ENCODE data around the gene DLAT. TPM values are rescaled to one million over a fixed set of nuclear protein-coding genes. Genes with fewer than 3 reads are reported as not detected.

The DLAT gene
- total RNA-seq, 1 experiment from 2014 or later = 68.1 TPM

- RAD21 ChIA-PET (ENCODE audit: low non-redundant PET in 1 of 2, low total read pairs in 2 of 2, uncharacterized antibody in 2 of 2, unreplicated experiment in 2 of 2) = no interaction called here
- ATAC-seq (no peak), DNase-seq (ENCODE audit: low read depth, low spot score) (no peak)
- TF ChIP-seq EZH2 (IDR thresholded peaks at IDR 0.05) (no peak), CBX3 (IDR thresholded peaks at IDR 0.05; ENCODE audit: low read depth) (no peak), SP1 (IDR thresholded peaks at IDR 0.05; ENCODE audit: low read depth) (no peak), EZH2phosphoT487 (IDR thresholded peaks at IDR 0.05; ENCODE audit: borderline replicate concordance) (no peak)
- POLR2A ChIA-PET = no interaction called here
- no peaks in the 10 kb centered on the region for H3K27me3 ChIP-seq (ENCODE audit: insufficient read depth, low read length)
- CTCF ChIA-PET = no interaction called here
- no peaks in the 10 kb centered on the region for H3K9me2 ChIP-seq (ENCODE audit: insufficient read depth)
- no peak overlapping the region for H3K27ac ChIP-seq (ENCODE audit: low read depth, low read length)
- H3K4me3 ChIP-seq (replicated peaks in 1 of 2; ENCODE audit: low read depth in 1 of 2, low read length in 2 of 2) = no peak overlapping the region
- no peak overlapping the region for H2AFZ ChIP-seq (ENCODE audit: low read depth, low read length, poor library complexity, severe bottlenecking)
- H3K79me2 ChIP-seq (ENCODE audit: insufficient read depth, low read length) = no peaks in the 10 kb centered on the region
- no peaks in the 10 kb centered on the region for H3K9me3 ChIP-seq (ENCODE audit: control insufficient read depth in 1 of 2, insufficient read depth in 1 of 2, low read depth in 1 of 2, low read length in 2 of 2)
- H3K36me3 ChIP-seq (ENCODE audit: control insufficient read depth in 1 of 2, insufficient read depth in 2 of 2, low read length in 2 of 2) = peaks cover 0 to 8% of the 10 kb centered on the region in 2 experiments; a peak in 2 of 4 replicates
- BruUV-seq (replicated peaks) = no TSS peak
- peaks cover 0 to 4% of the 10 kb centered on the region in 2 experiments; a peak in 1 of 4 replicates for H3K4me1 ChIP-seq (ENCODE audit: control insufficient read depth in 1 of 2, insufficient read depth in 2 of 2, low read length in 2 of 2)
- no peaks in the 10 kb centered on the region for H4K20me1 ChIP-seq (ENCODE audit: insufficient read depth)
- intact Hi-C loops (cut with micrococcal nuclease) = no loop called here
- H3K9ac ChIP-seq (ENCODE audit: low read length) = no peak overlapping the region
- no peak overlapping the region for H3K4me2 ChIP-seq (ENCODE audit: low read length)
Observed at GRCh38 chr11:112016765-112017376, 8.3 kb upstream of the DLAT start.

DNA sequence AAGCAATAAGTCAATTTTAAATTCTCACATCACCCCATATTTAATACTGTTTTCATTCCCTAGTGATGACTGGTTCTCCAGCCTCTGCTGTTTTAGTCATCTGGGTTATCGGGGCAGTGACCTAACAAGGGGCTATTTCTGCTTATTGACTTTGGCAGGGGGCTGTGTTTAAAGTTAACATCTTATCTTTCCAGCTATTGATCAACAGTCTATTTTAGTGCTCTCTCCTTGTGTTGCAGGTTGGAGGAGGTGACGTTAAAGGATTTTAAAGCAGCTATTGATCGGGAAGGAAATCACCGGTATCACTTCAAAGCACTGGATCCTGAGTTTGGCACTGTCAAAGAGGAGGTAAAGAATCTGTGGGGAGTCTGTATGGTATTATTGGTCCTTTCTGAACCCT, 7.7 kb upstream of the DLAT start:
- intact Hi-C loops (cut with micrococcal nuclease) = no loop called here
- no peak for ATAC-seq
- Histone ChIP-seq H3K9me2 (ENCODE audit: insufficient read depth) (no peaks in the 10 kb centered on the region), H3K9ac (ENCODE audit: low read length) (no peak overlapping the region), H3K79me2 (ENCODE audit: insufficient read depth, low read length) (no peaks in the 10 kb centered on the region), H3K27me3 (ENCODE audit: insufficient read depth, low read length) (no peaks in the 10 kb centered on the region), H3K9me3 (ENCODE audit: control insufficient read depth in 1 of 2, insufficient read depth in 1 of 2, low read depth in 1 of 2, low read length in 2 of 2) (no peaks in the 10 kb centered on the region), H3K27ac (ENCODE audit: low read depth, low read length) (no peak overlapping the region), H3K4me1 (ENCODE audit: control insufficient read depth in 1 of 2, insufficient read depth in 2 of 2, low read length in 2 of 2) (peaks cover 0 to 4% of the 10 kb centered on the region in 2 experiments; a peak in 1 of 4 replicates), H3K4me2 (ENCODE audit: low read length) (no peak overlapping the region), H2AFZ (ENCODE audit: low read depth, low read length, poor library complexity, severe bottlenecking) (no peak overlapping the region), H3K4me3 (replicated peaks in 1 of 2; ENCODE audit: low read depth in 1 of 2, low read length in 2 of 2) (no peak overlapping the region), H3K36me3 (ENCODE audit: control insufficient read depth in 1 of 2, insufficient read depth in 2 of 2, low read length in 2 of 2) (peaks cover 0 to 8% of the 10 kb centered on the region in 2 experiments; a peak in 2 of 4 replicates), H4K20me1 (ENCODE audit: insufficient read depth) (no peaks in the 10 kb centered on the region)
- BruUV-seq (replicated peaks) = no TSS peak
- ChIA-PET POLR2A (no interaction called here), RAD21 (ENCODE audit: low non-redundant PET in 1 of 2, low total read pairs in 2 of 2, uncharacterized antibody in 2 of 2, unreplicated experiment in 2 of 2) (no interaction called here), CTCF (no interaction called here)
- DNase-seq (ENCODE audit: low read depth, low spot score) = no peak
- no peak for TF ChIP-seq ZBTB33 (IDR thresholded peaks at IDR 0.05; ENCODE audit: extremely low read depth, insufficient replicate concordance, low read length)
- TF ChIP-seq EZH2 (IDR thresholded peaks at IDR 0.05) = no peak
- no peak for TF ChIP-seq RAD21 (IDR thresholded peaks at IDR 0.05; ENCODE audit: low read depth)
- no peak for TF ChIP-seq FOSL1 (IDR thresholded peaks at IDR 0.05; ENCODE audit: low read depth)
- TF ChIP-seq POLR2AphosphoS5 (IDR thresholded peaks at IDR 0.05; ENCODE audit: low read depth, low read length) = no peak
- no peak for TF ChIP-seq ZNF274 (IDR thresholded peaks at IDR 0.05; ENCODE audit: low read depth, low read length)
- TF ChIP-seq SIN3A (IDR thresholded peaks at IDR 0.05; ENCODE audit: low read depth) = no peak
- TF ChIP-seq MAX (IDR thresholded peaks at IDR 0.05) = no peak
- no peak for TF ChIP-seq CTCF (IDR thresholded peaks at IDR 0.05 in 2 of 3, conservative IDR thresholded peaks at IDR 0.05 in 1 of 3; ENCODE audit: borderline replicate concordance in 1 of 3, insufficient read depth in 1 of 3, low read depth in 2 of 3, low read length in 2 of 3)
- TF ChIP-seq ZFX (IDR thresholded peaks at IDR 0.05) = no peak
- no peak for TF ChIP-seq SP1 (IDR thresholded peaks at IDR 0.05; ENCODE audit: low read depth)
- TF ChIP-seq SRF (IDR thresholded peaks at IDR 0.05; ENCODE audit: low read depth) = no peak
- TF ChIP-seq ELF1 (IDR thresholded peaks at IDR 0.05; ENCODE audit: borderline replicate concordance, low read depth) = no peak
- no peak for TF ChIP-seq CBX3 (IDR thresholded peaks at IDR 0.05; ENCODE audit: low read depth)
- no peak for TF ChIP-seq EGR1 (IDR thresholded peaks at IDR 0.05; ENCODE audit: low read depth)
- TF ChIP-seq POLR2A (IDR thresholded peaks at IDR 0.05; ENCODE audit: borderline replicate concordance, extremely low read depth, insufficient read depth, insufficient read length) = no peak
- no peak for TF ChIP-seq JUND (IDR thresholded peaks at IDR 0.05)
- TF ChIP-seq, protein P1, sequence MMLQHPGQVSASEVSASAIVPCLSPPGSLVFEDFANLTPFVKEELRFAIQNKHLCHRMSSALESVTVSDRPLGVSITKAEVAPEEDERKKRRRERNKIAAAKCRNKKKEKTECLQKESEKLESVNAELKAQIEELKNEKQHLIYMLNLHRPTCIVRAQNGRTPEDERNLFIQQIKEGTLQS (IDR thresholded peaks at IDR 0.05) = no peak

Measured in HCT116 (cell line).